GM19238 (cell line): Measurements from ENCODE around the gene XKR3.
"Not testable (repeated sequence)": the region's sequence is repeated elsewhere in the genome, so short reads cannot be mapped to it uniquely, and the experiment has no call there.

Experiments
- DNase-seq: peaks from one replicate; pipeline ENCODE4 v3.0.0; 2011; ENCODE audit warnings: low spot score; ENCODE audit not compliant: insufficient read length

XKR3 gene

DNA sequence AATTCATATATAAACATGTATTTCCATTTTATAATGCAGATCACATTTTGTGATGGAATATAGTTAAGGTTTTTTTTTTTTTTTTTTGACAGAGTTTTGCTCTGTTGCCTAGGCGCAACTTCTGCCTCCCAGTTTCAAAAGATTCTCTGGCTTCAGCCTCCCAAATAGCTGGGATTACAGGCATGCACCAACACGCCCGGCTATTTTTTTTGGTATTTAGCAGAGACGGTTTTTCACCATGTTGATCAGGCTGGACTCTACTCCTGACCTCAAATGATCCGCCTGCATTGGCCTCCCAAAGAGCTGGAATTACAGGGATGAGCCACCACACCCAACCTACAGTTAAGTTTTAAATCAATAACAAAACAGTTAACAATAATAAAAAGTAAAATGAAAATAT is 18.8 kb downstream of the XKR3 start:
- no peak for DNase-seq

- no peak for DNase-seq
These were observed 20.3 kb downstream of the XKR3 start for GRCh38 chr22:16804882-16805281.

GRCh38 chr22:16803255-16803917 is 21.8 kb downstream of the XKR3 start:
- no peak for DNase-seq

DNA sequence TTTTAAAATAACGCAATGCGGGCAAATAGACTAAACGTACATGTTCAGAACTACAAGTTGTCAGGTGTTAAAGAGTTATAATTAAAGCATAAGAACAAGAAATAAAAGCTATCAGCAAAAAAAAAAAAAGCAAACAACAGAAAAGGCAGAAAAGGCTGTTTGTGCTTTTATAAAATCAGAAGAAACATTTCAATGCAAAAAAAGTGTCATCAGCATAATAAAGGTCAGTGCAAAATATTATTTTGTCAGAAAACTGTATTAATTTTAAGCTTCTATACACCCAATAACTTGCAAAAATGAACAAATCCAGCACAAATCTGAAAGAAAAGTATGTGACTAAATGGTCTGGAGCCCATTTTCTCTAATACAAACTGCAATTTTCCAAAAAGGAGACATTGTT is 23.6 kb downstream of the XKR3 start:
- no peak for DNase-seq

GRCh38 chr22:16801088-16801487 is 24.1 kb downstream of the XKR3 start:
- DNase-seq: no peak

DNA sequence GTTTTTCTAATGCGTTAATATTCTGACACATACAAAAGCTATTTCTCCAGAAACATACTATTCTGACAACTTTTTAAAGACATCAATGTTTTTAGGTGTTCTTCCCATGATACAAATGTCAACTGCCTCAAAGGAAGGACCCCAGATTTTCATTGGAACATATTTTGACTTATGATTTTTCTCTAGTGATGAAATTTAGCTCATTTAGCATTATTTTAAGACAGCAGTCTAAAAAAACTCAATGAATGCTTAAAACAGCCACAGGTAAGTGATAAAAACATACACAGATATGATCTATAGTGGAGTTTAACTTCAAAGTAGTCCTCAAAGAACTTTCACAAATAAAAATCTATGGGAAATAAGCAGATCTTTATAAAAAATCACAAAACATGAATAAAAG is 24.9 kb downstream of the XKR3 start:
- DNase-seq: no peak

- not testable (repeated sequence) for DNase-seq
These were observed 29.7 kb downstream of the XKR3 start for GRCh38 chr22:16795504-16795903.

DNA sequence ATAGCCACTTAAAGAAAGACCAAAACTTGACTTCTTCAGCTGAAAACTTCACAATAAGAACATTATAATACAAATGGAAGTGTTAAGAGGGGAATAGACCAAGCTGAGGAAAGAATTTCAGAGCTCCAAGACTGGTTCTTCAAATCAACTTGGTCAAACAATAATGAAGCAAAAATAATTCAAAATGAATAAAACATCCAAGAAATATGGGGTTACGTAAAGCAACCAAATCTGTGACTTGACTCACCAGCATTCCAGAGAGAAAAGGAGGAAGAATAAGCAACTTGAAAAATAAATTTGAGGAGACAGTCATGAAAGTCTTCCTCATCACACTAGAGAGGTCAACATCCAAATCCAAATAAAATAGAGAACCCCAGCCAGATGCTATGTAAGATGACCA is 31.4 kb downstream of the XKR3 start:
- DNase-seq: no peak

- DNase-seq: no peak
These were observed 35.2 kb downstream of the XKR3 start for GRCh38 chr22:16789860-16790493.

DNA sequence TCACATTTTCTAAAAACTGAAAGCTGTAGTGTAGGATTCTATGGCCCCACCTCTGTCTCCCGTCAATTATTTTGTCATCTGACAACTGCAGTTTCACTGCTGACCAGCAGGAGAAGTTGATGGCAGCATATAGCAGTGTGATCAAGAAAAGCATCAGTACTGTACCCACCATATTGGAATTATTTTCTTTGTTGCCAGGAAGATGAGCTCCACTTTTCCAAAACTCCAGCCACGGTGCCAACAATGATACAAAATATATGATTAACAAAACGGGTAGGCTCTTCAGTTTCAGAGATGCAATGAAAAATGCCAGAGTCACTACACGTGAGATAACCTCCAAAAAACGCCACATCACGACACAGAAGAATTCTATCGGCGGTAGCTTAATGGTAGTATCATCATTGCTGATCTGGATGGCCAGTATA is 41.3 kb downstream of the XKR3 start:
- DNase-seq: no peak

- no peak for DNase-seq
These were observed 41.8 kb downstream of the XKR3 start for GRCh38 chr22:16783453-16783852.

DNA sequence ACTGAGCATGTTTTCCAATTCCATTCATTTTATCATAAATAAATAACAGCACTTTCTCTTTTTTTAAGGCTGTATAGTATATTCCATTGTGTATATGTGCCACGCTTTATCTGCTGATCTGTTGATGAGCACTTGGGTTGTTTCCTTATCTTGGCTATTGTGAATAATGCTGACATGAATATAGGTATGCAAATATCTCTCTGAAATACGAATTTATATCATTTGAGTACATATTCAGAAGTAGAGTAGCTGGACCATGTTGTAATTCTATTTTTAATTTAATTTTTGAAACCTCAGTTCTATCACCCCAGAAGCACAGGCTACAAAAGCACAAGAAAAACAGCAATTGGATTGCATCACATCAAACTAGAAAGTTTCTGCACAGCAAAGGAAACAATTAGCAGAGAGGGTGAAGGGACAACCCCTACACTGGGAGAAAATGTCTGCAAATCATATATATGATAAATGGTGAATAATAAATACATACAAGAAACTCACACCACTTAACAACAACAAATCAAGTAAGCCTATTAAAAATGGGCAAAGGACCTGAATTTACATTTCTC is 43.4 kb downstream of the XKR3 start:
- no peak for DNase-seq

DNA sequence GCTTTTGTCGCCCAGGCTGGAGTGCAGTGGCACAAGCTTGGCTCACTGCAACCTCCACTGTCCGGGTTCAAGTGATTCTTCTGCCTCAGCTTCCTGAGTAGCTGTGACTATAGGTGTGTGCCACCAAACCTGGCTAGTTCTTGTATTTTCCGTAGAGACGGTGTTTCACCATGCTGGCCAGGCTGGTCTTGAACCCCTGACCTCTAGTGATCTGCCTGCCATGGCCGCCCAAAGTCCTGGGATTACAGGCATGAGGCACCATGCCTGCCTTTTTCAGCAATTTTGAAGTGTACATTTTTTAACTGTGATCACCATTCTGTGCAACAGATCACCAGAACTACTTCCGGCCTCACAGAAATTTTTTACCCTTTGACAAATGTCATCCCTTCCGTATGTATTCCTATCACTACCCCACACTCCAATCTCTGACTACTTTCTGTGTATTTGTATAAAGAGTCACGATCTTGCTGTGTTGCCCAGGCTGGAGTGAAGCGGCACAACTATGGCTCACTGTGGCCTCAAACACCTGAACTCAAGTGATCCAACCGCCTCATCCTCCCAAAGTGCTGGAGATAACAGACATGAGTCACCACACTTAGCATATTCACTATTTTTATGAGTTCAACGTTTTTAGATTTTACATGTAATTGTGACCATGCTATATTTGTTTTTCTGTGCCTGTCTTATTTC is 44.0 kb downstream of the XKR3 start:
- DNase-seq: no peak

- no peak for DNase-seq
These were observed 47.8 kb downstream of the XKR3 start for GRCh38 chr22:16777284-16777924.

DNA sequence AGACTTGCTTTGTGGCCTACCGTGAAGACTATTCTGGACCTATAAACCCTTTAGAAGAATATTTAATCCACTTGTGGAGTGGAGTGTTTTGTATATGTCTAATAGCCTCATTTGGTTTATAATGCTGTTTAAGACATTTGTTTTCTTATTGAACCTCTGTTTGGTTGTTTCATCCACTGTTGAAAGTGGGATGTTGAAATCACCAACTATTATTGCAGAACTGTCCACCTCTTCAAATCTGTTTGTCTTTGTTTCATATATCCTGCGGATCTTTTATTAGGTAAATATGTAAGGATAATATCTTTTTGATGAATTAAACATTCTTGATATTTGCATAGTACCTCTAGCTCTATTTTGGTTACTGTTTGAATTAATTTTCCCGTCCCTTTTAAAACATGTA is 49.1 kb downstream of the XKR3 start:
- no peak for DNase-seq

GRCh38 chr22:16774911-16775500 is 50.2 kb downstream of the XKR3 start:
- DNase-seq: no peak

- not testable (repeated sequence) for DNase-seq
These were observed 53.6 kb downstream of the XKR3 start for GRCh38 chr22:16771569-16771968.

DNA sequence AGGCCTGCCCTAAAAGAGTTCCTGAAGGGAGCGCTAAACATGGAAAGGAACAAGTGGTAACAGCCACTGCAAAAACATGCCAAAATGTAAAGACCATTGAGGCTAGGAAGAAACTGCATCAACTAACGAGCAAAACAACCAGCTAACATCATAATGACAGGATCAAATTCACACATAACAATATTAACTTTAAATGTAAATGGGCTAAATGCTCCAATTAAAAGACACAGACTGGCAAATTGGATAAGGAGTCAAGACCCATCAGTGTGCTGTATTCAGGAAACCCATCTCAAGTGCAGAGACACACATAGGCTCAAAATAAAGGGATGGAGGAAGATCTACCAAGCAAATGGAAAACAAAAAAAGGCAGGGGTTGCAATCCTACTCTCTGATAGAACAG is 57.3 kb downstream of the XKR3 start:
- not testable (repeated sequence) for DNase-seq

- not testable (repeated sequence) for DNase-seq
These were observed 63.0 kb downstream of the XKR3 start for GRCh38 chr22:16762224-16762623.

- not testable (repeated sequence) for DNase-seq
These were observed 64.8 kb downstream of the XKR3 start for GRCh38 chr22:16760416-16760815.

GRCh38 chr22:16749282-16749681 is 75.9 kb downstream of the XKR3 start:
- not testable (repeated sequence) for DNase-seq
